Eye (tissue), 1 donor: Measurements from ENCODE around the gene SLC22A4.
A peak's percentile ranks its signal among the peaks of the same experiment; 100 is the strongest.

Experiments used
- DNase-seq: peaks from one replicate; pipeline ENCODE4 v3.0.0-alpha.2; 2015

The SLC22A4 gene

DNA sequence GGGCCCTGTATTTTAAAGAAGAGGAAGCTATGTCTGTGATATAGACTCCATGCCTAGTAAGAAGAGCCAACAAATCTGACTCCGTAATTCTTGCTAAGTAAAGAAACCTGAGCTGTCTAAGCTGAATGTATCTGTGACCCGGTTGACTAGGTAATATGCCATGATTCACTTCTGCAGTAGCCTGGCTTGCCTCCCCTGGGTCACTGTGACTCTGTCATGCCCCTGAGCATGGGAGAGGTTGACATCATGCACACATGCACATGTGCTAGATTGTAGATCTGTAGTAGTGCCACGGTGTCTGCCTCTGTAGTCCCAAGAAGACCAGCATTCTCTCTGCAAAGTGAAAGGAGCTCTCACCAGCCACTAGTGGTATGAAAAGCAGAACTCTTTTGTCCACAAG, 84.4 kb downstream of the SLC22A4 start:
- DNase-seq: no peak

DNA sequence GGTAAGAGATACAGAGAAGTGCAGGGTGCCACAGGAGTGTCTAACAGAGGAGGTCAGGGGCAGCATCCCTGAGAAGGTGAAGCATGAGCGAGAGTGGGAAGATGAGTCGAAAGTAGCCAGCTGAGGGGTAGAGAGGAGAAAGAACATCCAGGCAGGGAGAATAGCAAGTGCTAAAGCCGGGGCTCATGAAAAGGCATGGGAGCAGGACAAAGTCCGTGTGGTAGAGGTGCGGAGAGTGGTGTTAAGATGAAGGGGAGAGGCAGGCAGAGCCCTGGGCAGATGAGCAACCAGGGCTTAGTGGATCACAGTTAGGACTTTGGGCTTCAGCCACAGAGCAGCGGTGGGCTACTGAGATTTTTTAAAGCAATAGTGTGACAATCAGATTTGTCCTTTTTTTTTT, 85.9 kb downstream of the SLC22A4 start:
- no peak for DNase-seq

DNA sequence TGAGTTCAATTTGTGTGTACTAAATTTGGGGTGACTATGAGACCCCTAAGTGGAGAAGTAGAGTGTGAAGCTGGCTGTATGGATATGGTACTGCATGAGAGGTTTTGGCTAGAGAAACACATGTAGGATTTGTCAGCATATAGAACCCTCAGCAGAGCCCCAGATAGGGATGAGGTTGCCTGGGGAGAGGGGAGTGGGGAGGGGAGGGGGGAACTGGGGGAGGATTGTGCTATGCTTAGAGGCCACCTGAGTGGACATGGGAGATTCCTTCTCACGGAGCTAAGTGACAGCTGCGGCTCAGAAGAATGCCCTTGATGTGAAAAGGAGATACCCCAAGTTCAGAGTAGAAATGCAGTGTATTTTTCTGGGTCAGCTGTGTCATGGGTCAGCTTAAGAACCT, 86.5 kb downstream of the SLC22A4 start:
- no peak for DNase-seq

DNA sequence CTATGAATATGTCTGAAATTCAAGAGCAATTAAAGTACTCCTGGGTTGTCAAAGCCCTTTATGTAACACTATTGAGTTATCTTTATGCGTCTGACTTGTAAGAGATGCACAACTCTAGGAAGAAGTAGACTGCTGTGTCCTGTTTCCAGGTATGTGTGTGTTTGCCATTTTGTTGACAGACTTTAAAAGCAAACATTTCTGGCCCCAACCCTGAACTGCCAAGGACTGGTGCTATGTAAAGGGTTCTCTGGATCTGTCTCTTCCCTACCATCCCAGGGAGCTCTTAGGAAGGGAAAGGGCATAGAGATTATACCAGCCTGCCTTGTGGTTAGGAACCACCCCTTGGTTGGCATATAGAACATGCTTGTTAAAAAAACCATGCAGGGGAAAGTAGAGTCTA, 87.4 kb downstream of the SLC22A4 start:
- DNase-seq: no peak

DNA sequence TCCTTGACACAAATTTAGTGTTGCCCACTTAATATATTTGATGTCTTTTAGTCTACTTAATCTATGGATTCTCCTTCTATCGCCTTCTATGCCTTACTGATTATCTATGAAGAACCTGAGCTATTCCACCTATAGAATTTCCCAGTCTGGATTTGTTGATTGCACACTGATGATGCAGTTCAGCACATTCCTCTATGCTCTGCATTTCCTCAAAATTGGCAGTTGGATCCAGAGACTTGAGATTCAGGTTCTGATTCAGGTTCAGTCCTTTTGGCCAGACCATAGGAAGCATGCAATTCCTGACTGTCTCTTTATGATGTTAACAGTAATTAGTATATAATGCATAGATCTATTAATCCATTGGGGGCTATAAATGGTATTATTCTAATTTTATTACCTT, 89.1 kb downstream of the SLC22A4 start:
- no peak for DNase-seq

- DNase-seq: no peak
Observed at GRCh38 chr5:132383984-132384383, 89.8 kb downstream of the SLC22A4 start.

GRCh38 chr5:132384506-132385050, 90.4 kb downstream of the SLC22A4 start:
- DNase-seq: no peak

GRCh38 chr5:132385326-132386105, 91.3 kb downstream of the SLC22A4 start:
- DNase-seq: peak; percentile 79

DNA sequence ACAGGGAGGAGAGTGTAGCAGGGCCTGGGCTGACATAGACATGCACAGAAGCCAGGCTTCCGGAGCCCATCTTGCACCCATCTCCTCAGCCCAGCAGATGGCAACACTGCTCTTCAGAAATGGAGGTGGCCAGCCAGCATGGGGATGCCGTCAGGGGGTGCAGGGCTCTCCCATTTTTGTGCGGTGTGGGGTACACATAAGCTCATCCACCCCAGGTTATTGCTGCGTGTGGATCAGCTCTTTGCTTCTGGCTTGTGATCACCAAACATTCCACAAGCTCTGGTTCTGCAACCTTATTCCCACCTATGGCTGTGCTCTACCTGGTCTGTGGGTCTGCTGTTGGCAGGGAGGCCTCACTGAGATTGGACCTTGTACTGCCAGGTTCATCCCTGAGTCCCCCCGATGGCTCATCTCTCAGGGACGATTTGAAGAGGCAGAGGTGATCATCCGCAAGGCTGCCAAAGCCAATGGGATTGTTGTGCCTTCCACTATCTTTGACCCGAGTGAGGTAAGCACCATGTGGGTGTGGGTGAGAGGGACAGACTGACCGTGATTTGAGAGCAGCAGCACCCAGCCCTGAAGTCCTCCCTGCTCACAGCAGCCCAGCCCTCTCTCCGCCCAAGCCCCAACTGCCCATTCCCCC, 92.6 kb downstream of the SLC22A4 start:
- DNase-seq: peak; percentile 84

GRCh38 chr5:132387640-132388117, 93.5 kb downstream of the SLC22A4 start:
- DNase-seq: peak; percentile 58

DNA sequence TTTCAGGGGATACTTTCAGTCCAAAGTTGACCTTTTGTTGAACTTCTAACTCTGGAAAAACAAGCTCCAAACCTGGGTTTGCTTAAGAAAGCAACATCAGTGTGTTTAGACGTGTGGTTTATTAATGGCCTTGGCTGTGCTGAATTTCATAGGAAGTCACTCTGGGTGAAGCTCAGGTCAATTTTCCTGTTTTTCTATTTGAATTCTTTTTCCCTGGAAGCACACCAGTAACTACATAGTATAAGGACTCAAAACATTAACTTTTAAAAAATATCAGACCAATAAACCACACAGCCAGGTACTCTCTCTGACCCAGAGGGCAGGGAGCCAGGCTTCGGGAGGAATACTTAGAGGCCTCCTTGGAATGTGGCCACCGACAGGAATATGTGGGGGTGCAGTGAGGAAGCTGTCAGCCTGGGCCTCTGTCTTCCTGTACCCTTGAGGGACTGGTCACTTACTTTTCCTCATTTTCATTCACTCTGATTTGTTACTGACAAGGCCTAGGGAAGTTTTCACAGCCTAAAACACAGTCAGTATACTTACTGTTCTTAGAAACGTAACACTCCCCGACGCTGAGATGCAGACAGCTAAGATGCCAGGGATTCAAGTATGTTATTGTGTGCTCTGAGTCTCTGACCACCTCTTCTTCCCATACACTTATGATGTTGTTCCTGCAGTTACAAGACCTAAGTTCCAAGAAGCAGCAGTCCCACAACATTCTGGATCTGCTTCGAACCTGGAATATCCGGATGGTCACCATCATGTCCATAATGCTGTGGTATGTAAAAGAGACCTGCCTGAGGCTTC, 94.3 kb downstream of the SLC22A4 start:
- no peak for DNase-seq

DNA sequence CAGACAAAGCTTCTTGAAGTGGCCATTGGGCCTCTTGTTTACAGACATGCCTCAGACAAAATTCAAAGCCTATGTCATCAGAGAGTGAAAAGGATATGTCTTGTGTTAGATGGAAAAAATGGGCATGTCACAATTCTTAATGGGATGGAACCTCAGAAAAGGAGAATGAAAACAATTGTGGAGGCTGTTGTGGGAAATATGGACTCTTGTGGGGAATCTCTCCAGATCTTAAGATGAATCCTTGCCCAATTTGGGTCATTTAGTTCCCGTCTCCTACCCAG, 94.8 kb downstream of the SLC22A4 start:
- no peak for DNase-seq

DNA sequence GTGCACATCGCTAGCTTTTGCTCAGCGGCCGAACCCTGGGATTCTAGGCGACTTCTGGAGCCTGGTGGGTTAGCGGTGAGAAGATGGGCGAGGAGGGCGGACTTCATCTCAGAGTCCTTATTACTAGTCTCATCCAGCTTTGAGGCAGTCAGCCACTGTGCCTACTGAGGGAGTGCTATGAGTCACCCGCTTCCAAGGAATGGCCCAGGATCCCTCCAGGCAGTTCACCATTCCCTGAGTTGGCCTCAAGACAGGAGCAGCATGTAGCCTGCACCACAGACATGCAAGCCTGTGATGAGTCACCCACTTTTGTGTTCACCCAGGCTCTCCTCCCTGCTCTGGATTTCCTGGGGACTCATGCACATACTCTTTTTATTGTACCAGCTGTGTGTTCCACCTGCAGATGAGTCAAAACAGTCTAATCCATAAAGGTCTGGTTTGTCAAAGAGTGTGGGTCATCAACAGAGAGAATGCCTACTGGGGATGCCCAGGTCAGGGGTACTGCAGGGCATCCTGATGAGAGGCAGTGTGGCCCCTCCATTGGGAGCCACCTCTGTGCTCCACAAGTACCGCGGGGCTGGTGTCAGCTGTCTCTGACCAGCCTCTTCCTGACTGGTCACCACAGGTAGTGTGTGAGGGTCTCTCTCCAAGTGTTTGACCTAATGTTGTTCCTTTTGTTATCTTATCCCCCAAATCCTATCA, 95.5 kb downstream of the SLC22A4 start:
- no peak for DNase-seq

DNA sequence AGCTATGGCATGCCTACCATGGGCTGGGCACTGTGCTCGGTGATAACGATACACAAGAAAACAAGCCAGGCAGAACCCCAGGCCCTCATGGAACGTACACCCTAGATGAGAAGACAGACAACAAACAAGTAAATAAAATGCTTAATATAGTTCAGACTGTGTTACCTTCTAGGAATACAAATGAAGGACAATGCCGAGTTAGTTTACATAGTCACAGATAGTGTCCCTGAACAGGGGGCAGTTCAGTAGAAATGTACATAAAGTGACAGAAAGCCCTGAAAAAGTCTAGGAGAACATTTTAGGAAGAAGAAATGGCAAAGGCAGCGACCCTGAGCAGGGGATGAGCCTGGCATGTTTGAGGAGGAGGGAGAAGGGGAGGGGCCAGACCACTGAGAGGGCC, 97.1 kb downstream of the SLC22A4 start:
- DNase-seq: no peak

GRCh38 chr5:132391870-132392269, 97.7 kb downstream of the SLC22A4 start:
- DNase-seq: no peak

GRCh38 chr5:132392411-132392810, 98.2 kb downstream of the SLC22A4 start:
- DNase-seq: no peak

GRCh38 chr5:132392978-132393825, 99.0 kb downstream of the SLC22A4 start:
- no peak for DNase-seq
